GM12872 (cell line): Measurements from ENCODE around the gene CIAO2B.

Experiments used
- TF ChIP-seq, protein P1 (sequence below): IDR thresholded peaks from 3 replicates; pipeline ENCODE4 v1.5.1; 2011; ENCODE audit warnings: low read depth, mild to moderate bottlenecking, low read length, moderate library complexity; ENCODE audit not compliant: insufficient read depth

Gene CIAO2B

DNA sequence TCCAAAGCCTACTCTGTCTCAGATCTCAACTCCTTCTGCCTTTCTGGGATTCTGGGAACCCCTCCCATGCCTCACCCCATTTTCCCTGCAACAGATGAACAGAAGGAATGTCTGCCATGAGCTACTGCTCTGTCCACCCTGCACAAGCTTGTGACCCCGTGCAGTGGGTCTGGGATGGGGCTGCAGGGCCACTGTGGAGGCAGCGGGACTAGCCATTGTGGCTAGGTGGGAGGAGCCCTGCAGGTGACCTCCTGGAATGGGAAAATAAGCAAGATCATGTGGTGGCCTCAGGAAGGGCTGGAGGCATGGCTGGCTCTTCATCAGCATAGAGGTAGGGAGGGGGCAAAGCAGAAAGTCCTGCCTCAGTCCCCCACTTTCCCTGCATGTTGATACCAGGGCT is 40.1 kb downstream of the CIAO2B start:
- TF ChIP-seq, protein P1, sequence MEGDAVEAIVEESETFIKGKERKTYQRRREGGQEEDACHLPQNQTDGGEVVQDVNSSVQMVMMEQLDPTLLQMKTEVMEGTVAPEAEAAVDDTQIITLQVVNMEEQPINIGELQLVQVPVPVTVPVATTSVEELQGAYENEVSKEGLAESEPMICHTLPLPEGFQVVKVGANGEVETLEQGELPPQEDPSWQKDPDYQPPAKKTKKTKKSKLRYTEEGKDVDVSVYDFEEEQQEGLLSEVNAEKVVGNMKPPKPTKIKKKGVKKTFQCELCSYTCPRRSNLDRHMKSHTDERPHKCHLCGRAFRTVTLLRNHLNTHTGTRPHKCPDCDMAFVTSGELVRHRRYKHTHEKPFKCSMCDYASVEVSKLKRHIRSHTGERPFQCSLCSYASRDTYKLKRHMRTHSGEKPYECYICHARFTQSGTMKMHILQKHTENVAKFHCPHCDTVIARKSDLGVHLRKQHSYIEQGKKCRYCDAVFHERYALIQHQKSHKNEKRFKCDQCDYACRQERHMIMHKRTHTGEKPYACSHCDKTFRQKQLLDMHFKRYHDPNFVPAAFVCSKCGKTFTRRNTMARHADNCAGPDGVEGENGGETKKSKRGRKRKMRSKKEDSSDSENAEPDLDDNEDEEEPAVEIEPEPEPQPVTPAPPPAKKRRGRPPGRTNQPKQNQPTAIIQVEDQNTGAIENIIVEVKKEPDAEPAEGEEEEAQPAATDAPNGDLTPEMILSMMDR = no peak

GRCh38 chr16:66891797-66892196 is 42.4 kb downstream of the CIAO2B start:
- TF ChIP-seq, protein P1 = no peak

- TF ChIP-seq, protein P1 = no peak
Observed at GRCh38 chr16:66891360-66891759, 42.8 kb downstream of the CIAO2B start.

DNA sequence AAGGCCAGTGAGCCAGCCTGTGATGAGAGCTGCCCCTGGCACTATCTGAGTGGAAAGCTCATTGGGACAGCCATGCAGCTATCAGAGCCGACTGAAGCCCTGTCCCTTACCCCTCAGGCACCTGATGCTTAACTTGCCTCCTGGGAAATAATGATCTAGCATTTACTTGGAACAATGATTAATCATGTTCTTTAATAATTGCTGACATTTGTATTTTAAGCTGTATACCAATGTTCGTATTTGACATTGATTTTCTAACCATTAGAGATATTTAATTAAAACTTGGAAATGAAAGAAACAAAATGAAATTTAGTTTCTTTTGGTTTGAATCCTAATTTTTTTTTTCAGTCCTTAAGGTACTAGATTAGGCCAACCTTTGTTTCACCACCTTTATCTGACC is 43.4 kb downstream of the CIAO2B start:
- TF ChIP-seq, protein P1 = no peak

DNA sequence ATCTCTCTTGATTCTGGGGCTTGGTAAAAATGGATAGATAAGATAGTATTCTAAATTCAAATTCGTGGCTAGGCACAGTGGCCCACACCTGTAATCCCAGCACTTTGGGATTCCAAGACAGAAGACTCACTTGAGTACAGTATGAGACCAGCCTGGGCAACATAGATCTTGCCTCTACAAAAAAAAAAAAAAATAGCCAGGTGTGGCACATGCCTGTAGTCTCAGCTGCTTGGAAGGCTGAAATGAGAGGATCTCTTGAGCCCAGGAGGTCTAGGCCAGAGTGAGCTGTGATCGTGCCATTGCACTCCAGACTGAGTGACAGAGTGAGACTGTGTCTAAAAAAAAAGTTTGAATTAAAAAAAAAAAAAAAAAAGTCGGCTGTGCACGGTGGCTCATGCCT is 44.6 kb downstream of the CIAO2B start:
- TF ChIP-seq, protein P1 = no peak

DNA sequence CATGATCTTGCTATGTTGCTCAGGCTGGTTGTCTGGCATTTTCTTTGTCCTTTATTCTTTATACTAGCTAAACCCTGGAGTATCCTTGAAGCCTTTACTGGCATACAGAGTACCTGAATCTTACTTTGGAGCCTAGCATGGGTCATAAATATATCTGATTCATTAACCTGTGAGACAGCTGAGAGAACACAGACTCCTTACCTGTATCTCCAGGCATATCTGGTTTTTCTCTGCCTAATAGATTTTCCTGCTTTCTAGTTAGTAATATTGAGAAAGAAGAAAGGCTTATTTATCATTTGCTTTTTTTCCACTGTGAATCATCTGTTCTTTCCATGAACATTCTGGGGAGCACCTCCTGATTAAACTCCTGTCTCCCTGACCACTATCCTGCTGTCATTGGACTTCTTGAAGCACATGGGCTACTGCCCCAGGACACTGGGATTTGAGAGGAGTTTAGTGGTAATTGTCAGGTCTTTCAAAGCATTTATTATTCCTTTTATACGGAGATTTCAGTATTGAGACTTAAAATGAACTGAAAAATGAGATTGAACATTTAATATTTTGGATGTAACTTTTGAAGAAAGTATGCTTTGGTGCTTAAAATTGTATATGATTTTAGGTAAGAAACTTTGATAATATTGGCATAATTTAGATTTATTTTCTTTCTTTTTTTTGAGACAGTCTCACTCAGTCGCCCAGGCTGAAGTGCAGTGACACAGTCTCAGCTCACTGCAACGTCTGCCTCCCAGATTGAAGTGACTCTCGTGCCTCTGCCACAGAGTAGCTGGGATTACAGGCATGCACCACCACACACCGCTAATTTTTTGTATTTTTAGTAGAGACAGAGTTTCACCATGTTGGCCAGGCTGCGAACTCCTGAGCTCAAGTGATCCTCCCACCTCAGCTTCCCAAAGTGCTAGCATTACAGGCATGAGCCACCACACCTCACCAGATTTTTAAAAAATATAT is 45.3 kb downstream of the CIAO2B start:
- TF ChIP-seq, protein P1 = no peak

DNA sequence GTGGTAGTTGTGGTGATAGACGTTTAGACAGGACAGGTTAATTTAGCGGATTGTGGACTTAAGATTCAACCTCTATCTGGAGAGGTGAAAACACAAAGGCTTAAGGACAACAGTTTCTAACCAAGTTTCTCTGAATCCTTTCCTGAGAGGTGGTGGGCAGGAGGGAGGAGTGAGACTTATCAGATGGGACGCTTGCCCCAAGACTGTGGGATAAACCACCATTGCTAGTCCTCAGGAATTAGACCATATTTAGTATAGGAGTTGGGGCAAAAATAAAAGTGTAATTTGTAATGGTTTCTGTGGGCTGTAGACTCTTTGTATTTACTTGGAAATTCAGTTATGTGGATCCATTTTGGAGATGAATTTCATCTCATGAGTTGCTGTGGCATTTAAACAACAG is 47.3 kb downstream of the CIAO2B start:
- TF ChIP-seq, protein P1 = no peak
